Measurements from ENCODE around the gene ADAMTS17.

ADAMTS17 gene

DNA sequence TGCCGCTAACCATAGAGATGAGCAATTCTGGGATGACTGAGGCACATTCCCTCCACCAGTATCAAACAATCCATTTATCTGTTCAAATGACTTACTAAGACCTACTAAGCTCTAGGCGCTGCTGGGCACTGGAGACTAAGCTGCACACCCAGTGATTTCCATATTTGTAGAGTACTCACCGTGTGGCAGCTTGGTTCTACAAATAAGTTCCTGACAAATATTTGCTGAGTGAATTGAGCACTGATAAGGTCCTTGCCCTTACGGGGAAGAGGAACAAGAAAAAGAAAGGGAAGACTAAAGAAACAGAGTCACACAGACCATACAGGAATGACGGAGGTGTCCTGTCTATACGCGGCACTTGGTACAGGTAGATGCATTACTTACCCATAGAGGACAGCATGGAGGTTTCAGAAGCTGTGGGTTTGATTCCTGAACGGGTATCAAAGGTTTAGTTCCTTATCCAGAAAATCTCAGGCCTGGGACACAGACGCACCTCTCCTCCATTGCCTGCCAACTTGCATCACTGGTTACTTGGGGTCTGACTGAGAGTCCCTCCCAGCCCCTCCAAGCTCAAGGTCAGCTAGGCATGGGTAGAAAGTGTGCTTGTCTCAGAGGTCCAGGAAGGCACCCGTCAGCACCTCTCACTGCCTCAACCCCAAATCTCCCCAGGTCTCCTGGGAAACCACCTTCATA, 310.0 kb downstream of the ADAMTS17 start:
- no peak overlapping the region for H3K4me3 ChIP-seq (ENCODE audit: low read depth, low read length)
- DNase-seq (ENCODE audit: low read depth): no peak

DNA sequence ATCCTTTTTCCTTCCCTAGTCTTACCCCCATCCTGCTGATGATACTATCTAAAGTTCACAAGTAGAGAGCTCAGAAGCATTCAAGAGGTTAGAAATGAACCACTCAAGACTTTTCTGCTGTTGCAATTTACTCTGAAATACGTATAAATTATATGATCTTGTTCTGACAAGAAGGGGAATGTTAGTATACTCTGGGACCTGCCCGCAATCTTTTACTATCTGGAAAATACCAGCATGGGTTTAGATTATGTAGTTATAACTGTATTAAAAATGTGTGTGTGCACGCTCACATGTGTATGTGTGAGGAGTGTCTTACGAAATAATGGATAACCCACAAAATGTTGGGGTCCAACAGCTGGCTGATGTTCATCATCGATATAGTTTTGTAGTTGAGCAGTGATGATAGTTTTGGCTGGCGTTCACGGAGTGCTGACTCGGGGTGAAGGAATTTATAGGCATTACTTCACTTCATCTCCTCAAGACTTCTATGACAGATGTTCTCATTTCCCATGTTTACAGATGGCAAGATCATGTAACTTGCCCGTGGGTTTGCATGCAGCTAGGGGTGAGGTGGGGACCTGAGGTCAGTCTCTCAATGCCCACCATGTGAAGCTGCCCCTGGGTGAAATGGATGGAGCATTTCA, 311.1 kb downstream of the ADAMTS17 start:
- H3K4me3 ChIP-seq (ENCODE audit: low read depth, low read length): no peak overlapping the region
- no peak for DNase-seq (ENCODE audit: low read depth)

DNA sequence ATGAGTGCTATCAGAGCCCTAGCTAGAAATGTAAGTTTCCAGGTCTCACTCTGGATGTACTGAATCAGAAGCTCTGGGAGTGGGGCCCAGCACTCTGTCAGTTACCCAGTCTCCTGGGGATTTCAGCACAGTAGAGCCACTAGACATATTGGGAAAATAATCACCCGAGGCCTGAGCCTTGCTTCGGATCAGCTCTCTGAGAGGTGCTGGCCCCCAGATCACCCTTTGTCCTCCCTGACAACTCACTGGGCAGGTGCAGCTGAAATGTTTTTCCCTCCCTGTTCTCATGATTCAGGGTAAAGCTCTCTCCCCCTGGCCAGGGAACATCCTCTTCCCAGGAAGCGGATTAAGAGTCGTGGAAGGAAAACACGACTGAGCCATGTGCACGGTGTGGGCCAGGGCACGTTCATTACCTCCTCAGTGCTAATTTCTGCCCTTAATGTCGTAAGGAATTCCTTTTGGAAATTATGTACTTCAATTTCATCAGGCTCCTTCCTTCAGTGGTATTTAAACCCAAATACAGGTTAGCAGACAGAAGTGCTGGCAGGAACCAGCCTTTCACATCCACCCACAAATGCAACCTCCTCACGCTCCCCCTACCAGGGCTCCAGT, 311.8 kb downstream of the ADAMTS17 start:
- no peak overlapping the region for H3K4me3 ChIP-seq (ENCODE audit: low read depth, low read length)
- DNase-seq (ENCODE audit: low read depth): no peak

DNA sequence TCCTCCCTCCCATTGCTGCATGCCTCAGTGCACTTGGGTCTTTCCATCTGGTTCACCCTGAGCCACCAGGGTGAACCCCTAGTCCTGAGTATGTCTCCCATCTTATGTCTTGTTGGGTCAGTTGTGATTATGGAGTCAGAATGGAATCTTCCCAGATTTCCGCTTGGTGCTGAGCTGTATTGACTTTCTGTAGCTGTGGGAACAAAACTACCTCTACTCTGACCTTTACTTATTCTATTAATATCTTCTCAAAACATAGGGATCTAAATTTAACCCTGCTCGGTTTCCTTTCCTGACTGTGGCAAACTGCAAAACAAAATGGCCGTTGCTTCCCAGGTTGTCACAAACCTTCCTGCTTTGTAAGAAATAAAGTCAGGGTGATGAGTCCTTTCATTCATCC, 312.7 kb downstream of the ADAMTS17 start:
- DNase-seq (ENCODE audit: low read depth): no peak
- H3K4me3 ChIP-seq (ENCODE audit: low read depth, low read length): no peak overlapping the region

DNA sequence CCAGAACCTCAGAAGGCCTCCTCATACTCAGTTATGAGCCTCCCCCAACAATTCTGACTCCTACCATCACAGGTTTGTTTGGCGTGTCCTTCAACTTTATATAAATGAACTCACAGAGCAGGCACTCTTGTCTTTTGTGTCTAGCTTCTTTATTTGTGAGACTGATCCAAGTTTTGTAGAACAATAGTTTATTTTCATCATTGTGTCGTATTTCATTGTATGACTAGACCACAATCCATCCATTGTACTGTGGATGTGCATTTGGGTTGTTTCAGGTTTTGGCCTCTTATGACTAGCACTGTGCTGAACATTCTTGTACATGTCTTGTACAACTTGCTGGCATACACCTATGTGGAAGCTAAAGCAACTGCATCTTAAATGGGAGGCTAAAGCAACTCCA, 315.7 kb downstream of the ADAMTS17 start:
- no peak for DNase-seq (ENCODE audit: low read depth)
- H3K4me3 ChIP-seq (ENCODE audit: low read depth, low read length): no peak overlapping the region

DNA sequence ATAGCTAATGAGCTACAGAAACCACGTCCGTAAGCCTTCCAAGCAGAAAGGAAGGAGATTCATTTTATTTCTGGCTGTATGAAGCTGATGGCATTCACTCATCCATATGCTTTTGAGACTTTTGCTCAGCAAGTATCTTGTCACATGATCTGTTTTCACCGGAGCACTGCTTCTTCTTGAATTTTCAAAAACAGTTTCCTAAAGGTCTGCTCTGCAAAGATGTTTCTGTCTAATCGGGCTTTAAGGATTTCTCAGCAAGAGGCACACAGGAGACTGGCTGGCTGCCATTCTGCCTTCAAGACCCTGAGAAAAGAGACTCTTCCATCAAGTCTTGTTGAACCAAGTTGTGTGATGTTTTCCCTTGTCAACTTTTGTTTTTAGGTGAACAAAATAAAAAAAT, 319.0 kb downstream of the ADAMTS17 start:
- no peak for DNase-seq (ENCODE audit: low read depth)
- H3K4me3 ChIP-seq (ENCODE audit: low read depth, low read length): no peak overlapping the region

DNA sequence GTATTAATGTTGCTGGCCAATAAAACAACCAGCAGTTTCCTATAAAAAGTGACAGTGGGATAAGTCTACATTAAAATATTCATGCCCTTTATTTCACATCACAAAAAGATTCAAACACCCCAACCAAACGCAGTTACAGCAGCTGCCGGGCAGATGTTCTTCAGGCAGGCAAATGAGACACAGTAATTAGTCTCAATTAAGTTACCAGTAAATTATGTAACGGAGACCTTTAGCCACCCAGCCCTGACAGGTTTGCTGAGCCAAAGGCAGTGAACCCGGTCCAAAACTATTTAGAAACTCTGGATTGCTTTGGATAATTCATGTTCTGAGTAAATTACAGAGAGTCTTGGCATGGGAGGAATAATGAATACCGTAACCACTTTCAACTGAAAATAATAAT, 319.4 kb downstream of the ADAMTS17 start:
- DNase-seq (ENCODE audit: low read depth): no peak
- H3K4me3 ChIP-seq (ENCODE audit: low read depth, low read length): no peak overlapping the region

DNA sequence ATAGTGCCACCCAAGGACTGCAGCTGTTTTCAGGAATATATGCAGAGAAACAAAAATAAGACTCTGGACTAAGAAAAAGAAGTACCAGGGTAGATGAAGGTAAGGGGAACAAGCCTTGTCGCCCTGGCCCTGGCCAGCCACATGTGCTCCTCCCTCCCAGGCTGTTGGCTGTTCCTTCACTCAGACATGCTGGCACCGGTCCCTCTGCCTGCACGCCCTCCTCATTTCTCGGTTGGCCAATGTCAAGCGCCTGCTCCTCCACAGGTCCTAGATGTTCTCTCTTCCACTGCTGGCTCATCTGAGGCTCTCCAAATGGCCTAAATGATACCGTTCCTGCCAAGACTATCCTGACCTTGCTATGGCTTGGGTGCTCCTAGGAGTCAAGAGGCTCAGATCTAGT, 320.1 kb downstream of the ADAMTS17 start:
- no peak overlapping the region for H3K4me3 ChIP-seq (ENCODE audit: low read depth, low read length)
- no peak for DNase-seq (ENCODE audit: low read depth)

DNA sequence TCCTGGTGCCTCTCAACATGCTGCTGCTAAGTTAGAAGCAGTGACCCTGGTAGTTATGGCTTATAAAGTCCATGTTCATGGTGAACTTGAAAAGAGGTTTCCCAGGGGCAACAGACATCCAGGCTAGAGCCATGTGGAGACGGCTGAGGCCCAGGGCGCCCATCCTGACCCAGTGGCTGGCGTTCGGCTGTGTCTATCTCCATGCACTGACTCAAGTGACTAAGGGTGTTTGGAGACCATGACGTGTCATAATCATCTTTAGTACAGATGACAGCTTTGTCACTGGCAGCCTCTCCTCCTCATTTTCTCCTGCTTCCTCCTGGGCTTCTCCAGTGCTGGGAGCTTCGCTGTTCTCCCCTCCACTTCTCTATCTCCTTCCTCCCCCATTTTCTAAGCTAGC, 321.2 kb downstream of the ADAMTS17 start:
- H3K4me3 ChIP-seq (ENCODE audit: low read depth, low read length): no peak overlapping the region
- DNase-seq (ENCODE audit: low read depth): no peak

DNA sequence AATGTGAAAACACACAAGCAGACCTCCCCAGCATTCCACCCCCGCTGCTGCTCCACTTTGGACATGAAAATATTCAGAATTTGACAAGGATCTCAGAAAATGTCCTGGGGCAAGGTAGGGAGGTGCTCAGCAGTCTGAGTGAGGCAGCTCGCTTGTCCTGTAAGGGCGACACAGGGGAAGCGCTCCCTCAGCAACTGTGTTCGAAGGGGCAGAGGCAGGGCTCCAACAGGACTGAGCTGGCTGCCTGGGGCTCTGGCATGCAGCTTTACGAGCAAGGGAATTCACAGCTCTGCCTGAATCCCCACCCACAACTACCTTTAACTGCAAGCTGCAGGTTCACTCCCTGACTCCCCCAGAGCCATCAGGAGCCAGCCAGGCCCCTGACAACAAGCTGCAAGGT, 321.6 kb downstream of the ADAMTS17 start:
- DNase-seq (ENCODE audit: low read depth): no peak
- no peak overlapping the region for H3K4me3 ChIP-seq (ENCODE audit: low read depth, low read length)

DNA sequence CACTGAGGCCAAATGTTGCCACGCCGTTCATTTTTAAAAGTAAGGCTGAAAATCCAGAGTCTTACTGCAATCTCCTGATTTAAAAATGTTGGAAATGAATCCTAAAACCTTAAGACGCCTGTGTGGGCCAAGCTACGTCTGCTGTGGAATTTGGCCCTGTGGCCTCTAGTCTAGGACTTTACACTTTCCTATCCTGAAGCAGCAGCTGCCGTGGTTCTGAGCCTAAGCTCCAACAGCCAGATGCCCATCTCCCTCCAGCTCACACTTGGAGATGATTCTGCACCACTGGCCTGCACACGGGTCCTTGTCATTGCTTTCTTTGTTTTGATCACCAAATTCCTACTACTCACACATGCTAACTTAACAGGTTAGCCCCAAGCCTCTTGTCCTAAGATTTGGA, 322.2 kb downstream of the ADAMTS17 start:
- DNase-seq (ENCODE audit: low read depth): no peak
- H3K4me3 ChIP-seq (ENCODE audit: low read depth, low read length): no peak overlapping the region

DNA sequence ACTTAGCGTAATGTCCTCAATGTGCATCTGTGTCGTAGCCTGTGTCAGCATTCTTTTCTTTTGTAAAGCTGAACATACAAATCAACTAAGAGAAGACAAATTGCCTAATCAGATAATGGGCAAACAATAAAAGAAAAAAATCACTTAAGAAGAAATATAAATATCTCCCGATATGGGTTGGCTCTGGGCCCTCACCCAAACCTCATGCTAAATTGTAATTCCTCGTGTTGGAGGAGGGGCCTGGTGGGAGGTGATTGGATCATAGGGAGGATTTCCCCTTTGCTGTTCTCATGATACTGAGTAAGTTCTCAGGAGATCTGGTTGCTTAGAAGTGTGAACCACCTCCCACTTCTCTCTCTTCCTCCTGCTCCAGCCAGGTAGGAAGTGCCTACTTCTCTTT, 323.6 kb downstream of the ADAMTS17 start:
- DNase-seq (ENCODE audit: low read depth): no peak

DNA sequence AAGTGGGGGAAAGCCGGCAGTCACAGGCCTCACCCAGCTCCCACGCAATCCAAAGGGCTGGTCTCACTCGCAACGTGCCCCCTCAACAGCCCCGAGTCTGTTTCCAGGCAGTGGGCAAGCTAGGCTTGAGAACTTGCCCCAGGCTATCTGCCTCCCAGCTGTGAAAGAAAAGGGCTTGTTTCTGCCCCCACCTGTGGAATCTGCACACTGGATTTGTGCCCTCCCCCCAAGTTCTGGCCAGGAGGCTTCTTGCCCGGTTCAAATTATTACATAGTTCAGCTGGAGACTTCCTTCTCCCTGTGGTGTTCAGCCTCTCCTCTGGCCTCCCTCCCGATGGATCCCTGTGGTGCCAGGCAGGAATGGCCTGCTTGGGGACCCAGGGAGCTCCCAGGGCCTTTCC, 324.6 kb downstream of the ADAMTS17 start:
- DNase-seq (ENCODE audit: low read depth): no peak
- H3K4me3 ChIP-seq (ENCODE audit: low read depth, low read length): no peak overlapping the region

More for the DNA sequence above, 323.6 kb downstream of the ADAMTS17 start:
- no peak overlapping the region for H3K4me3 ChIP-seq (ENCODE audit: low read depth, low read length)

DNA sequence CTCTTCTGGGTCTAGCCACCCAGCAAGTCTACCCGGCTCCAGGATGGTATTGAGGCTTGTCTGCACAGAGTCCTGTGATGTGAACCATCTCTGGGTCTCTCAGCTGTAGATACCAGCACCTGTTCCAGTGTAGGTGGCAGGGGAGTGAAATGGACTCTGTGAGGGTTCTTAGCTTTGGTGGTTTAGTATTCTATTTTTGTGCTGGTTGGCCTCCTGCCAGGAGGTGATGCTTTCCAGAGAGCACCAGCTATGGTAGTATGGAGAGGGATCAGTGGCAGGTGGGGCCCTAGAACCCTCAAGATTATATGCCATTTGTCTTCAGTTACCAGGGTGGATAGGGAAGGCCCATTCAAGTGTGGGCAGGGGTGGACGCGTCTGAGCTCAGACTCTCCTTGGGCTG, 325.1 kb downstream of the ADAMTS17 start:
- H3K4me3 ChIP-seq (ENCODE audit: low read depth, low read length): no peak overlapping the region
- no peak for DNase-seq (ENCODE audit: low read depth)

DNA sequence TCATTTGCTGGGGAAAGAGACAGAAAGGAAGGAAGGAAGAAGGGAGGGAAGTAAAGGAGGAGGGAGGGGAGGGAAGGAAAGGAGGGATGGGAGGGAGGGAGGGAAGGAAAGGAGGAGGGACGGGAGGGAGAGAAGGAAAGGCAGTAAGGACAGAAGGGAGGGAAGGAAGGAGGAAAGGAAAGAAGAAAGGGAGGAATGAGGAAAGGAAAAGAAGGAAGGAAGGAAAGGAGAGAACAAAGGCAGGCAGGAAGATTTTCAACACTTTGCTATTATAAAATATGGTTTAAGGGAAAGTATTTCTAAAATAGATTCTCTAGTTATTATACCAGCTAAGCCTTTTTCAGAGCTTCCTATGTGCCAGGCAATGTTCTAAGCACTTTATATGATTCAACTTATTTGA, 330.5 kb downstream of the ADAMTS17 start:
- DNase-seq (ENCODE audit: low read depth): no peak
- H3K4me3 ChIP-seq (ENCODE audit: low read depth, low read length): no peak overlapping the region

DNA sequence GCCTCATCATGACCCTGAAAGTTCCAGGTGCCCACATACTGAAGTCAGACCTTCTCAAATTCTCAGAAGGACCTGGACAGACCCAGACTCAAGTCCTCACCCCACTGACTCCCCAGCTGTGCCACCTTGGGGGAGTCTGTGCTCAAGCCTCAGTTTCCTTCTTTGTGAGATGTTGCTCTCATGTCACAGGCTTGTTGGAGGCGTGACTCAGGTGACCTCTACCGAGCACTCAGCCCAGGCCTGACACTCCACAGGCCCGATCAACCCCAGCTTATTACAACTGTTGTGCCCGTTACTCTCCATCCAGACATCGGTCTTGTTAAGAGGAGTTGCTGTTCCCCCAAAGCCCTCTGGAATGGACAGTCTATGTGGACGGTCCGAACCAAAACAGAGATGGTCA, 332.4 kb downstream of the ADAMTS17 start:
- no peak for DNase-seq (ENCODE audit: low read depth)
- H3K4me3 ChIP-seq (ENCODE audit: low read depth, low read length): no peak overlapping the region

DNA sequence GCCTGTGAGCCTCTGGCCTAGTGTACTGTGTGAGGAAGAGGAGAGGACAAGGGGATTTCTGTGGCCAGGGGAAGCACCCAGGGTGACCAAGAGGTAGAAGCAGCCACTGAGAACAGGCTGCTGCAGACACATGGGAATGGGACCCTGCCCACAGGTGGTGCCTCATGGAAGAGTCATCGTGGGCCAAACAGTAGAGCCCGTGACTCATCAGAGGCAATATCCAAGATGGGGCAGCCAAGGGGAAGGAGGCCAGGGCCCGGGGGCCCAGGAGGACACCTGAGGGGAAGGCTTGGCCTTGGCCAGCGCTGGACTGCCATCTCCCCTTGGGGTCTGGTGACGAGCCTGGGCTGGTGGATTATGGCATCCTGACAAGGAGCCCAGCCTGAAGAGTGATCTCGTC, 333.5 kb downstream of the ADAMTS17 start:
- no peak for DNase-seq (ENCODE audit: low read depth)
- H3K4me3 ChIP-seq (ENCODE audit: low read depth, low read length): no peak overlapping the region

DNA sequence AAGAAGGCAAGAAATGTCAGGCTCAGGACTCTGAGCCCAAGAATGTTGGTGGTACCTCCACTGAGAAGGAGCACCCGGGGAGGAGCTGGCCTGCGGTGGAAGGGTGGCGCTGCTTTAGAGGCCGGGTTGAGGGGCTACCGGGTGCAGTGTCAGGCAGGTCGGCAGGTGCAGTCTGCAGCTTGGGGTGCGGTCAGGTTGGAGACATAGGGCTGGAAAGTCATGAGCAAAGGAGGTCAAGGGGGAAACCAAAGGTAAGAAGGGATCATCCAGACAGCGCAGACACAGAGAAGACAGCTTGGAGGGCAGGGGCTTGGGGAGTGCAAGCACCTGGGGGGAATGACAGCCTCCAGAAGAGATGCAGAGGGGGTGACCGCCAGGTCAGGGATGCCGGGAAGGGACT, 334.2 kb downstream of the ADAMTS17 start:
- DNase-seq (ENCODE audit: low read depth): no peak
- no peak overlapping the region for H3K4me3 ChIP-seq (ENCODE audit: low read depth, low read length)

DNA sequence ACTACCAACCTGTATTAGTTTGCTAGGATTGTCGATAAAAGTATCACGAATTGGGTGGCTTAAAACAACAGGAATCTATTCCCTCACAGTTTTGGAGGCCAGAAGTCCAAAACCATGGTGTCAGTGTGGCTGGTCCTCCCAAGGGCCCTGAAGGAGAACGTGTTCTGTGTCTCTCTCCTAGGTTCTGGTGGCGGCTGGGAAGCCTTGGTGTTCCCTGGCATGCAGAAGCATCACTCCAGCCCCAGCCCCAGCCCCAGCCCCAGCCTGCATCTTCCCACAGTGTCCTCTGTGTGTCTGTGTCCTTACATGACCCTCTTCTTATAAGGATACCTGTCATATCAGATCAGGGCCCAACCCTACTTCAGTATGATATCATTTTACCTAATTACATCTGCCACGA, 336.1 kb downstream of the ADAMTS17 start:
- H3K4me3 ChIP-seq (ENCODE audit: low read depth, low read length): no peak overlapping the region
- no peak for DNase-seq (ENCODE audit: low read depth)

DNA sequence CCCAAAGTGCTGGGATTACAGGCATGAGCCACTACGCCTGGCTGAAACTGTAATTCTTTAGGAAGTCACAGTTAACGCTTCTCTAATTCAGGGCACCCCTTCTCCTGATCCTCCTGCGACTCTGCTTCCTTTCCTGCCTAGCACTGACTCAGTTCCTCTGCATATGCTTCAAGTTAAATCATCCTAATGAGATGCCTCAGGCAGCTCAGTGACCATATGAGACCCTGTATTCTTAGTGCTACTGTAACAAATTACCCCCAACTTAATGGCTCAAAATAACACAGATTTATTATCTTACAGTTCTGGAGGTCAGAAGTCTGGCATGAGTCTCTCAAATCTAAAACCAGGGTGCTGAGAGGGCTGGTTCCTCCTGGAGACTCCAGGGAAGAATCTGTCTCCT, 336.8 kb downstream of the ADAMTS17 start:
- no peak for DNase-seq (ENCODE audit: low read depth)
- no peak overlapping the region for H3K4me3 ChIP-seq (ENCODE audit: low read depth, low read length)

Measured in skeletal muscle cell (primary cell).